NCI-H774 (cell line): Measurements from ENCODE around the gene ZNF544.
A peak's percentile ranks its signal among the peaks of the same experiment; 100 is the strongest.
"Not testable (repeated sequence)": the region's sequence is repeated elsewhere in the genome, so short reads cannot be mapped to it uniquely, and the experiment has no call there.

ENCODE experiments used
- DNase-seq: peaks from one replicate; lab custom pipeline; 2025; lab: John Stamatoyannopoulos, UW

The ZNF544 gene

DNA sequence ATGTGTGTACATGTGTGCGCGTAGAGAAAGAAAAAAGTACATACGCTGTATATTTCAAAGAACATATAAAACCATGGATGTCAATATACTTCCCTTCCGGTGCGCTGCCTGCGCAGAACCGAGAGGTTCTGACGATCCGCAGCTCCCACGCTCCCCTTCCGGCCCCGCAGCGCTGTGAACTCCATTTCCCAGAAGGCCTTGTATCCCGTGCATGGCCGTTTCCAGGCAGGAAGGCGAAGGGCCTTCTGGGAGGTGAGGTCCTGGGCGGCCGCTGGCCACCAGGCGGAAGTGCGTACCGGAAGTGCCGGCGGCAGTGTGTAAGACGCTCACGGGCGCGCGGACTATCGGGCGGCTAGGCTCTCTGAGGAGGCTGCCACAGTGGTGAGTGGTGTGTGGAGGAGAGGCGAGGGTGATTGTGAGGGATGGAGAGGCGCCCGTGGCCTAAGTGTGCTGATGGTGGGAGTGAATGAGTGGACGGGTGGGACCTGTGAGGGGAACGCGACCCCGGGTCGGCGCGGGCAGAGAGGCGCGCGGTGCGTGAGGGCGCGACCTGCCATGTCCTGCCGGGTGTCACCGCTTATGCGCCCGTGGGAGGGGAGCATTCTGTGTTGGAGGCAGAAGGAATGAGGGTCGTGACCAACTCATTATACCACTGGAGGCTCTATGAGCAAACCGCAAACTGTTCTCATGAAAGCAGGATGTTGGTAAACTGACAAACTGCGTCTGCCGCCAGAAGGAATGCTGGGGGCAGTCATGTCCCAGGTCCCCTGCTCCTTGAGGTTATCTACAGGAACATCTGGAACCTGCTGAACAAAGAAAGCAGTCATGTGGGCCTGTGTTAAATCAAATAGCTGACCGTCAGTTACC, 76.6 kb downstream of the ZNF544 start, which contains the start of gene ERVK3-1:
ERVK3-1 (plus strand) TSS at position 313 of the 867 bp plus-strand sequence. CDS start 6,792 bp downstream, outside the sequence.
- DNase-seq, result peak; percentile 98

DNA sequence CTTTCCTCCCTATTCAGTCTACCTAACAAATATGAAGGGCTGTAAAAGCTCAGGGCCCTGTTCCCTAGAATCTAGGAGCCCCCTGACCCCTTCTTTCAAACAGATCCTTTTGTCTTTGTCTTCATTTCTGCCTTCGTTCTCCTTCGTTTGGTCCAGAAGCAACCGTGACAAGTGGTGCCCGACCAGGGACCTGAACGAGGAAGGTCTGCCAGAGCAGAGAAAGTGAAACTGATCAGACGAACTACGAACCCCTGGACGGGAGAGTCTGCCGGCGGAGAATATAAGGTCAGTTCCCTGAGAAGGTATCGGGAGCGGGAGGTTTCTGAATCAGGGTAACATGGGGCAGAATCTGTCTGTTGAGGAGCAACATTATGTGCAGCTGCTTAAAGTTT, 77.2 kb downstream of the ZNF544 start:
- DNase-seq, result no peak

DNA sequence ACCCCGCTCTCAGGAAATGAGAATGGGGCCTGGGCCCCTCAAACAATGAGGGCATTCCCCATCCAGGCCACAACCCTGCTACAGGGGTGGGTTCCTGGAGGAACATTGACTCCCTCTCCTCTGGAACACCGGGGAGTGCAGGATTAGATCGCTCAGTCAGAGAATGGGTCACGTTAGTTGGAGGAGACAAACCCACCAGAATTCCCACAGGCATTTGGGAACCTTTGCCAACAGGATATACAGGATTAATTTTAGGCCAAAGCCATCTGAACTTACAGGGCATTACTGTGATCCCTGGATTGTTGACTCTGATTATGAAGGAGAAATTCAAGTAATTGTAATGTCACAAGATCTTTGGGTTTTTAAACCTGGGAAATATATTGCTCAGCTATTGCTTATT, 79.0 kb downstream of the ZNF544 start:
- DNase-seq, result no peak

- not testable (repeated sequence) for DNase-seq
Measured at GRCh38 chr19:58310685-58311084, 82.0 kb downstream of the ZNF544 start.

GRCh38 chr19:58311345-58311865, 82.7 kb downstream of the ZNF544 start:
- no peak for DNase-seq
